Duodenal mucosa (tissue), 2 donors: Measurements from ENCODE around the gene MAST4.

Experiments used
- H3K27ac ChIP-seq: one replicate; pipeline ENCODE4 v1.7.0; 2013; ENCODE audit warnings: low read depth, low read length
- H3K27me3 ChIP-seq, 2 donors: one replicate each; pipeline ENCODE4 v1.7.0; 2013; ENCODE audit warnings: low read length in 2 of 2, control low read depth in 1 of 2; ENCODE audit not compliant: insufficient read depth in 2 of 2, control insufficient read depth in 1 of 2
- H3K36me3 ChIP-seq, 2 donors: one replicate each; pipeline ENCODE4 v1.7.0; 2013; ENCODE audit warnings: low read length in 2 of 2, control low read depth in 1 of 2; ENCODE audit not compliant: insufficient read depth in 2 of 2, control insufficient read depth in 1 of 2
- H3K4me1 ChIP-seq, 2 donors: one replicate each; pipeline ENCODE4 v1.7.0; 2013; ENCODE audit warnings: low read length in 2 of 2, control low read depth in 1 of 2; ENCODE audit not compliant: insufficient read depth in 2 of 2, control insufficient read depth in 1 of 2
- H3K4me3 ChIP-seq, 2 donors: one replicate each; pipeline ENCODE4 v1.7.0; 2013; ENCODE audit warnings: low read length in 2 of 2, low read depth in 1 of 2
- H3K9ac ChIP-seq, 2 donors: one replicate each; pipeline ENCODE4 v1.7.0; 2013; ENCODE audit warnings: low read length in 2 of 2, low read depth in 1 of 2
- H3K9me3 ChIP-seq, 2 donors: one replicate each; pipeline ENCODE4 v1.7.0; 2013; ENCODE audit warnings: low read length in 2 of 2, control low read depth in 1 of 2; ENCODE audit not compliant: control insufficient read depth in 1 of 2

Gene MAST4

DNA sequence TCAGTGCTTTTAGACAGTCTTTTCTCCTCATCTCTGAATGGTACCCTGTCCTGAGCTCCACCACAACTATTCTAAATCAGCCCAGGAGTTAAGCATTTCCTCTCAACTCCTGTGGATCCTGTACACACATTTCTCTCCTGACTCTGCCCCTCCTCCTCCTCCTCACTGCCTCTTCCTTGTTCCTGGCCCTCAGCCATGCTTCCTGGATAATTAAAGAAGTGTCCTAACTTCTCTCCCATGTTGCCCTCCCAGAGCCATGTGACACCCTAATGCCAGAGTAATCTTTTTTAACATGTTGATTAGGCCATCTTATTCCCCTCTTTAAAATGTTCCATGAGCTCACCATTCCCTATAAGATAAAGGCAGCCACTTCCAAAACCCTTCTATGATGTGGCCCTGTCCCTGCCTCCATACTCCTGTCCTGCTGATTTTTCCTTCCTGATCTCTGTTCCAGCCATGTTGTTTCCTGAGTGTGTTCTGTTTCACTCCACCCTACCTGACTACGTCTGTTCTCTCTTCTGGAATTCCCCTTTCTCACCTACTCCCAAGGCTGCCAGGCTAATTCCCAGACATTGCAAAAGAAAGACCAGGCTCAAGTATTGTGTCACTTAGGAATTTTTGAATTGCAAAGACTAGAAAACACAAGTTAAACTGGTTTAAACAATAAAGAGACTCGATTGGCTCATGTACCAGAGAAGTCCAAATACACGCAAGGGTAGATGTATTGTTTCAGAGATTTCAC is 295.2 kb downstream of the MAST4 start:
- Histone ChIP-seq H3K4me3 (no peak overlapping the region), H3K27ac (no peak overlapping the region), H3K9me3 (no peaks in the 10 kb centered on the region), H3K36me3 (no peaks in the 10 kb centered on the region), H3K4me1 (peaks cover 0 to 10% of the 10 kb centered on the region in 2 donors), H3K27me3 (no peaks in the 10 kb centered on the region), H3K9ac (no peak overlapping the region)

GRCh38 chr5:66892716-66893115 is 296.5 kb downstream of the MAST4 start:
- H3K36me3 ChIP-seq, result no peaks in the 10 kb centered on the region
- no peaks in the 10 kb centered on the region for H3K27me3 ChIP-seq
- no peaks in the 10 kb centered on the region for H3K9me3 ChIP-seq
- no peak overlapping the region for H3K9ac ChIP-seq
- no peak overlapping the region for H3K4me3 ChIP-seq
- H3K27ac ChIP-seq, result no peak overlapping the region
- H3K4me1 ChIP-seq, result peaks cover 0 to 10% of the 10 kb centered on the region in 2 donors

- Histone ChIP-seq H3K9me3 (no peaks in the 10 kb centered on the region), H3K36me3 (no peaks in the 10 kb centered on the region), H3K4me1 (peaks cover 0 to 3% of the 10 kb centered on the region in 2 donors), H3K4me3 (no peak overlapping the region), H3K27ac (no peak overlapping the region), H3K9ac (no peak overlapping the region), H3K27me3 (no peaks in the 10 kb centered on the region)
Observed at GRCh38 chr5:66894480-66895240, 298.5 kb downstream of the MAST4 start.

DNA sequence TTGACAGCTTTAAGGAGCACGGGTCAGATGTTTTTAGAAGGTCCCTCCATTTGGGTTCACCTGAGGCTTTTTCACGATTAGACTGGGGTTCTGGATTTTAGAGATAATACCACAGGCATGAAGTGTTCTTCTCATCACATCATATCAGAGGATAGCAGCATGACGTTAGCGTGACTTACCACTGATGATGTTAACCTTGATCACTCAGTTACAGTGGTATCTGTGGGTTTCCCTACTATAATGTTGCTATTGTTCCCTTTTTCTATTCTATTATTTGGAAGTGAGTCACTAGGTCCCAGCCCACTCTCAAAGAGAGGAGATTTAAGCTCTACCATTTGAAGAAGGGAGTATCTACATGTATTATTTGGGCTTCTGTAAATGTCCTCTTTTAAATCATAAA is 300.0 kb downstream of the MAST4 start:
- no peak overlapping the region for H3K9ac ChIP-seq
- H3K27me3 ChIP-seq, result no peaks in the 10 kb centered on the region
- H3K36me3 ChIP-seq, result no peaks in the 10 kb centered on the region
- no peak overlapping the region for H3K4me3 ChIP-seq
- H3K4me1 ChIP-seq, result no peaks in the 10 kb centered on the region
- H3K9me3 ChIP-seq, result no peaks in the 10 kb centered on the region
- H3K27ac ChIP-seq, result no peak overlapping the region

- Histone ChIP-seq H3K9ac (no peak overlapping the region), H3K36me3 (no peaks in the 10 kb centered on the region), H3K4me1 (no peaks in the 10 kb centered on the region), H3K4me3 (no peak overlapping the region), H3K9me3 (no peaks in the 10 kb centered on the region), H3K27ac (no peak overlapping the region), H3K27me3 (no peaks in the 10 kb centered on the region)
Observed at GRCh38 chr5:66897356-66897755, 301.2 kb downstream of the MAST4 start.

- H3K4me1 ChIP-seq, result no peaks in the 10 kb centered on the region
- H3K9me3 ChIP-seq, result no peaks in the 10 kb centered on the region
- H3K36me3 ChIP-seq, result no peaks in the 10 kb centered on the region
- H3K9ac ChIP-seq, result no peak overlapping the region
- no peak overlapping the region for H3K27ac ChIP-seq
- H3K4me3 ChIP-seq, result no peak overlapping the region
- no peaks in the 10 kb centered on the region for H3K27me3 ChIP-seq
Observed at GRCh38 chr5:66898241-66898995, 302.2 kb downstream of the MAST4 start.

GRCh38 chr5:66903218-66903617 is 307.0 kb downstream of the MAST4 start:
- H3K36me3 ChIP-seq, result no peaks in the 10 kb centered on the region
- H3K27ac ChIP-seq, result no peak overlapping the region
- no peak overlapping the region for H3K9ac ChIP-seq
- H3K4me1 ChIP-seq, result no peaks in the 10 kb centered on the region
- no peaks in the 10 kb centered on the region for H3K9me3 ChIP-seq
- no peak overlapping the region for H3K4me3 ChIP-seq
- H3K27me3 ChIP-seq, result no peaks in the 10 kb centered on the region

DNA sequence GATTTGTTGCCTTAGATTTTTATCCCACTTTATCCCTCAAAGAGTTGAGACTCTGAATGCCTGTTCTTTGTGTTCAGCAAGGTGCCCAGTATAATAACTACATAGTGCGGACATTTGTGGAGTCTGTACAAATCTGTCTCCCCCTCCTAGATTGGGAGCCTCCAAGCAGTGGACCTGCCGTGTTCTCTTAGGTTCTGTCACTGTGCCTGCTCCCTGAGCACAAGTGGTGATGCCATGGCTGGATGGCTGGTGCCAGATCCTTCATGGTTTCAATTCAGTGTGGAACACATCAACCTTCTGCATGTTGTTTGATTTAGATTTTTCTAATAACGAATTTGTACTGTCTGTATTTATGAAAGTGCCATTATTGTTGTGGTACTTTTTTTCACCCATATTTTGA is 307.5 kb downstream of the MAST4 start:
- no peaks in the 10 kb centered on the region for H3K4me1 ChIP-seq
- no peaks in the 10 kb centered on the region for H3K9me3 ChIP-seq
- no peaks in the 10 kb centered on the region for H3K27me3 ChIP-seq
- no peak overlapping the region for H3K9ac ChIP-seq
- H3K36me3 ChIP-seq, result no peaks in the 10 kb centered on the region
- H3K27ac ChIP-seq, result no peak overlapping the region
- H3K4me3 ChIP-seq, result no peak overlapping the region

DNA sequence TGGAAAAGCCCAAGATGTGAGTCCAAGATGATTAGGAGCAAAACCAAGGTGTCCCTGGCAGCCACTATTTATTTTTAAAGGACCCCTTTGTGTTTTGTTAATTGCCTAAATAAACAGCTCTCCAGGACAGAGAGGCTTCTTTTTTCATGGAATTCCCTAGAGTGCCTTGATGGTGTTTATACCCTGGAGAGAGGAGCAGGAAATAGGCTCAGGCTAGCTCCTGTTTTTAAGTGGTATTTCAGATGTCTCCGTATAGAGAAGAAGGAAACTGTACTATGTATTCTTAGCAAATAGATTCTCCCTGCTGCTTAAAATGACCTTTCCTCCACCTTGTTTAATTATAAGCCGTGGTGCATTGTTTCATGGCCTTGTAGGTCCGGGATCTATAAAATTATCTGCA is 308.0 kb downstream of the MAST4 start:
- Histone ChIP-seq H3K4me3 (no peak overlapping the region), H3K9ac (no peak overlapping the region), H3K9me3 (no peaks in the 10 kb centered on the region), H3K27ac (no peak overlapping the region), H3K27me3 (no peaks in the 10 kb centered on the region), H3K4me1 (no peaks in the 10 kb centered on the region), H3K36me3 (no peaks in the 10 kb centered on the region)

DNA sequence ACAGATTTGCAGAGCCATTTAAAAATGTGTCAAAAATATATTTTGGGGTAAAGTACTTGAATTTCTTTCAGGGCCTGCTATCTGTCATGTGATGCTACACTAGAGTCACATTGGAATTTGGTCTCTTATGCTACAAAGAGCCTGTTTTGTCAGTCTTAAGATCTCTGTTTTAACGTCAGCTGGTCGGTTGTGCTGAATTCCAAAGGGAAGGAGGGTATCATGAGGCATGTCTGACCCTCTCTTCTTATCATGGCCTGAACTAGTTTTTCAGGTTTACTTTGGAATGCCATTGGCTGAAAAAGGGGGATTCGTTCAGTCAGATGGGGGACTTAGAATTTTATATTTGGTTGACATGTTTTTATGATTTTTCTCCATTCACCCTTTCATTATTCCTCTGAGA is 309.8 kb downstream of the MAST4 start:
- H3K9ac ChIP-seq, result no peak overlapping the region
- H3K4me3 ChIP-seq, result no peak overlapping the region
- no peaks in the 10 kb centered on the region for H3K27me3 ChIP-seq
- H3K9me3 ChIP-seq, result no peaks in the 10 kb centered on the region
- no peaks in the 10 kb centered on the region for H3K36me3 ChIP-seq
- no peaks in the 10 kb centered on the region for H3K4me1 ChIP-seq
- H3K27ac ChIP-seq, result no peak overlapping the region
